ENCODE measurements around the gene ICA1. TPM values are rescaled to one million over a fixed set of nuclear protein-coding genes. Genes with fewer than 3 reads are reported as not detected.
"Not testable (repeated sequence)": the region's sequence is repeated elsewhere in the genome, so short reads cannot be mapped to it uniquely, and the experiment has no call there.

Gene ICA1
- total and polyA plus RNA-seq, 5 donors: 36.8 to 98.2 (median 70.3) TPM

DNA sequence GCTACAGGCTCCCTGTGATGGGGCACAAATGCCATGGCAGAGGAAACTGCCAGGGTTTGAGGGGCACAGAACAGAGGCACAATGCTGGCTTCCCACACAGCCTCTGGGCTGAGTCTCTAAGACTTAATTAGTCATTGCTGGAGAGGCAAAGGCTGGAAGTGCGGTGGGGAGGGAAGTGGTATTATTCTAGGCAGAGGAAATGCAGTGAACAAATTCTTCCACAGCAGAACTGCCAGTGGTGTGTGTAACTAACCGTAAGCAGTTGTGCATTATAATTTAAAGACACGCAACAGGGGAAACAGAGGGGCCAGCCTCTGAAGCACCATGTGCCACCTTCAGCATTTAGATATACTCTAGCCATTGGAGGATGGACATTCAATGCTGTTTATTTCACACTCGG is 12.8 kb downstream of the ICA1 start:
- intact Hi-C loops (cut with DNase I): no loop called here
- 71% methylated on average over 4 of the region's 4 CpGs for WGBS
- H3K4me1 ChIP-seq (ENCODE audit: control insufficient read depth, insufficient read depth, low read length): peaks cover 4% of the 10 kb centered on the region
- H3K4me3 ChIP-seq (ENCODE audit: low read length): no peak overlapping the region
- ATAC-seq (peak; percentile 22 to 37), DNase-seq (no peak)
- no peak overlapping the region for H3K27ac ChIP-seq (ENCODE audit: low read length)
- no peaks in the 10 kb centered on the region for H3K27me3 ChIP-seq (ENCODE audit: control insufficient read depth, insufficient read depth)
- no peaks in the 10 kb centered on the region for H3K9me3 ChIP-seq (ENCODE audit: control insufficient read depth, low read length)

DNA sequence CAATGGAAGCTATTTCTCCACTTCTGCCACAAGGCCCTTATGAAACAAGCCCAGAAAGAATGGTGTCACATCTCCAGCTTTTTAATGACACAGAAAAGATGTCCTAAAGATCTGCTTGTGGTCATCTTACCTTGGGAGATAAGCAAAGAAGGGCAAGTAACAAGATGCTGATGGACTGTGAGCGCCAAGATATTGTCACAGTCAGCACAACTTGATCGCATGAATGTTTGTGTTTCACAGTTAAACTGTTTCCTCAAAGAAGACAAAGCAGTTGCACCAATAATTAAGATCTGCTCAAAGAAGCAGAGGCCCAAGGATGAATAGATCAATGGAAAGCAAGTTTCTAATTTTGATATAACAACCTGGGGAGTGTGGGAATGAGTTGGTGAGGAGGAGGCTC is 15.9 kb downstream of the ICA1 start:
- no peaks in the 10 kb centered on the region for H3K27me3 ChIP-seq (ENCODE audit: control insufficient read depth, insufficient read depth)
- ATAC-seq: no peak

DNA sequence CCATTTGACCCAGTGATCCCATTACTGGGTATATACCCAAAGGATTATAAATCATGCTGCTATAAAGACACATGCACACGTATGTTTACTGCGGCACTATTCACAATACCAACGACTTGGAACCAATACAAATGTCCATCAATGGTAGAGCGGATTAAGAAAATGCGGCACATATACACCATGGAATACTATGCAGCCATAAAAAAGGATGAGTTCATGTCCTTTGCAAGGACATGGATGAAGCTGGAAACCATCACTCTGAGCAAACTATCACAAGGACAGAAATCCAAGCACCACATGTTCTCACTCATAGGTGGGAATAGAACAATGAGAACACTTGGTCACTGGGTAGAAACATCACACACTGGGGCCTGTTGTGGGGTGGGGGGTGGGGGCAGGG is 16.9 kb downstream of the ICA1 start:
- H3K27me3 ChIP-seq (ENCODE audit: control insufficient read depth, insufficient read depth); H3K4me3 ChIP-seq (ENCODE audit: low read length); ATAC-seq; H3K27ac ChIP-seq (ENCODE audit: low read length); DNase-seq; H3K4me1 ChIP-seq (ENCODE audit: control insufficient read depth, insufficient read depth, low read length); H3K9me3 ChIP-seq (ENCODE audit: control insufficient read depth, low read length); intact Hi-C loops (cut with DNase I): not testable (repeated sequence)
- 97% methylated on average over 5 of the region's 5 CpGs for WGBS

More for the DNA sequence above, 15.9 kb downstream of the ICA1 start:
- Histone ChIP-seq H3K9me3 (ENCODE audit: control insufficient read depth, low read length) (no peaks in the 10 kb centered on the region), H3K4me1 (ENCODE audit: control insufficient read depth, insufficient read depth, low read length) (peaks cover 3% of the 10 kb centered on the region), H3K4me3 (ENCODE audit: low read length) (no peak overlapping the region), H3K27ac (ENCODE audit: low read length) (no peak overlapping the region)
- DNase-seq: no peak
- 85% methylated on average over 2 of the region's 2 CpGs for WGBS
- intact Hi-C loops (cut with DNase I): no loop called here

DNA sequence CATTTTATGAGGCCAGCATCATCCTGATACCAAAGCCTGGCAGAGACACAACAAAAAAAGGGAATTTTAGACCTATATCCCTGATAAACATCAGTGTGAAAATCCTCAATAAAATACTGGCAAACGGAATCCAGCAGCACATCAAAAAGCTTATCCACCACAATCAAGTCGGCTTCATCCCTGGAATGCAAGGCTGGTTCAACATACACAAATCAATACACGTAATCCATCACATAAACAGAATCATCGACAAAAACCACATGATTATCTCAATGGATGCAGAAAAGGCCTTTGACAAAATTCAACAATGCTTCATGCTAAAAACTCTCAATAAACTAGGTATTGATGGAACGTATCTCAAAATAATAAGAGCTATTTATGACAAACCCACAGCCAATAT is 18.9 kb downstream of the ICA1 start:
- H3K4me3 ChIP-seq (ENCODE audit: low read length); H3K27me3 ChIP-seq (ENCODE audit: control insufficient read depth, insufficient read depth); H3K4me1 ChIP-seq (ENCODE audit: control insufficient read depth, insufficient read depth, low read length); intact Hi-C loops (cut with DNase I); ATAC-seq; H3K27ac ChIP-seq (ENCODE audit: low read length); H3K9me3 ChIP-seq (ENCODE audit: control insufficient read depth, low read length); DNase-seq: not testable (repeated sequence)
- 87% methylated on average over 5 of the region's 5 CpGs for WGBS

DNA sequence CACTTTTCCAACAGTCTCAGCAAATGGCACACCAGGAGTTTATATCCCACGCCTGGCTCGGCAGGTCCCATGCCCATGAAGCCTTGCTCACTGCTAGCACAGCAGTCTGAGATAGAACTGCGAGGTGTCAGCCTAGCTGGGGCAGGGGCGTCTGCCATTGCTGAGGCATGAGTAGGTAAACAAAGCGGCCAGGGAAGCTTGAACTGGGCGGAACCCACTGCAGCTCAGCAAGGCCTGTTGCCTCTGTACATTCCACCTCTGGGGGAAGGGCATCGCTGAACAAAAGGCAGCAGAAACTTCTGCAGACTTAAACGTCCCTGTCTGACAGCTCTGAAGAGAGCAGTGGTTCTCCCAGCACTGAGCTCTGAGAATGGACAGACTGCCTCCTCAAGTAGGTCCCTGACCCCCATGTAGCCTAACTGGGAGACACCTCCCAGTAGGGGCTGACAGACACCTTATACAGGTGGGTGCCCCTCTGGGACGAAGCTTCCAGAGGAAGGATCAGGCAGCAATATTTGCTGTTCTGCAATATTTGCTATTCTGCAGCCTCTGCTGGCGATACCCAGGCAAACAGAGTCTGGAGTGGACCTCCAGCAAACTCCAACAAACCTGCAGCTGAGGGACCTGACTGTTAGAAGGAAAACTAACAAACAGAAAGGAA is 22.1 kb downstream of the ICA1 start:
- H3K9me3 ChIP-seq (ENCODE audit: control insufficient read depth, low read length); H3K4me1 ChIP-seq (ENCODE audit: control insufficient read depth, insufficient read depth, low read length); H3K27ac ChIP-seq (ENCODE audit: low read length); intact Hi-C loops (cut with DNase I); H3K27me3 ChIP-seq (ENCODE audit: control insufficient read depth, insufficient read depth); H3K4me3 ChIP-seq (ENCODE audit: low read length); ATAC-seq: not testable (repeated sequence)
- peak in 1 of 3 donors; percentile 15 for DNase-seq
- 76% methylated on average over 10 of the region's 10 CpGs for WGBS

DNA sequence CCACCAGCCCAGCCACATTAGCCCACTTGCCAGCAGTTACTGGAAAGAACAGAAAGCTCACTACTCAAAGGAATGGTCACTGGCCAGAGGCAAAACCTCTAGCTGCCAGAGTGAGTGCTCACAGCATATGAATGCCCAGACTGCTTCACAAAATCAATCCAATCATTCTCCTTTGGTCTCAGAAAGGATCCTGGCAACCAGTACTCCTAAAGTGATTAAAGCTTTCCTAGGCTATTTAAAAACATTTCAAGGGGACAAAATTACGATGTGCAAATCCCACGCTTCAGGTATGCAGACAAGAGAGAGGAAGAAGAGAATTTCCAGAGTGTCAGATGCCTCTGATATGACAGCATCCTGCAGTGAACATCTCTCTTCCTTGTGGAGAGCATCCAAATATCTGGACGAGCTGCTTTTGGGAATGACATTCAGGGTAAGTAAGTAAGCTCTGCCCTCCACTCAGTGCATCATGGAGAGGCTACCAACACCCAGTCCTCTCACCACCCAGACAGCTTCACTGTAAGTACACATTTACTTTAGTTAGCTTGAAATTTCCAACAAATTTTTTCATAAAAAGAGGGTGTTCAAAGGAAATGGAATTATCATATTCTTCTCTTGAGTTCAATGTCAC is 25.1 kb downstream of the ICA1 start:
- no peak for DNase-seq
- no peaks in the 10 kb centered on the region for H3K27me3 ChIP-seq (ENCODE audit: control insufficient read depth, insufficient read depth)
- H3K27ac ChIP-seq (ENCODE audit: low read length): peak overlapping the region; percentile 66
- no peak overlapping the region for H3K4me3 ChIP-seq (ENCODE audit: low read length)
- H3K9me3 ChIP-seq (ENCODE audit: control insufficient read depth, low read length): no peaks in the 10 kb centered on the region
- WGBS: 36% methylated on average over 3 of the region's 3 CpGs
- H3K4me1 ChIP-seq (ENCODE audit: control insufficient read depth, insufficient read depth, low read length): peaks cover 2% of the 10 kb centered on the region
- peak; percentile 37 to 58 for ATAC-seq
- intact Hi-C loops (cut with DNase I): no loop called here

DNA sequence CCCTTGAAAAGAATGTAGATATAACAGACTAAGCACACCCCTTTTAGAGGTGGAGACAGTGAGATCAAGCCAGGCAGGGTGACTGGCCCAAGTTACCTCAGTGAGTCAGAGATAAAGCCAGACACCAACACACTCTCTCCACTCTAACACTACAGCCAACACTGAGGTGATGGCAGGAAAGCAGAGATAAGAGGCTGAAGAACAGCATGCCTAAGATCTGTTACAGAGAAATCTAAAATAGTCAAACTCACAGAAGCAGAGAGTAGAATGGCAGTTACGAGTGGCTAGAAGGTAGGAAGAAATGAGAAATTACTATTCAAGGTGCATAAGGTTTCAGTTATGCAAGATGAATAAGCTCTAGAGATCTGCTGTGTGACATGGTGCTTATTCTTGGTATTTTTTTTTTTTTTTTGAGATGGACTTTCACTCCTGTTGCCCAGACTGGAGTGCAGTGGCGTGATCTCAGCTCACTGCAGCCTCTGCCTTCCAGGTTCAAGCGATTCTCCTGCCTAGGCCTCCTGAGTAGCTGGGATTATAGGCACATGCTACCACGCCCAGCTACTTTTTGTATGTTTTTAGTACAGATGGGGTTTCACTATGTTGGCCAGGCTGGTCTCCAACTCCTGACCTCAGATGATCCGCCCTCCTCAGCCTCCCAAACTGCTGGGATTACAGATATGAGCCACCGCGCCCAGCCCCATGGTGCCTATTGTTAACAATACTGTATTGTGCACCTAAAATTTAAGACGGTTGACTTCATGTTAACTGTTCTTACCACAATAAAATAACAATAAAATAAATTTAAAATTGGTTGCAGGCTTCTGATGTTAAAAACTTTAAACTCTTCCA is 28.7 kb downstream of the ICA1 start:
- DNase-seq (peak in 1 of 3 donors; percentile 41), ATAC-seq (peak; percentile 92 to 95)
- intact Hi-C loops (cut with DNase I): no loop called here
- H3K27me3 ChIP-seq (ENCODE audit: control insufficient read depth, insufficient read depth): no peaks in the 10 kb centered on the region
- H3K4me1 ChIP-seq (ENCODE audit: control insufficient read depth, insufficient read depth, low read length): peaks cover 2% of the 10 kb centered on the region
- WGBS: 54% methylated on average over 8 of the region's 8 CpGs
- H3K4me3 ChIP-seq (ENCODE audit: low read length): no peak overlapping the region
- peak overlapping the region; percentile 58 for H3K27ac ChIP-seq (ENCODE audit: low read length)
- no peaks in the 10 kb centered on the region for H3K9me3 ChIP-seq (ENCODE audit: control insufficient read depth, low read length)

DNA sequence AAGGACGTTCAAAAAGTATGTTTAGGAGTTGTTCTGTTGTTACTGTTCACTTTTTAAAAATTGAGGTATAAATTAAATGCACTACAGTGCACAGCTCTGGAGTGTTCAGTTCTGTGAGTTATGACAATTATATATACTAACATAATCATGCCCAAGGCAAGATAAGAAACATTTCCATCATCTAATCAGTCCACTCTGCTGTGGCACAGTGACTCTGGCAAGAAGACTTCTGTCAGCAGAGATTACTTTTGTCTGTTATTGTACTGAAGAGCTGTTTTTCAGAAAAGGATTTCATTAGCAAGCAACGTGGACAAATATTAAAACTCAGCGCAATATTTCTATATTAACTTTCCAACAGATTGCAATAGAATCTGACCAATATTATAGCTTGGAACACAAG is 32.0 kb downstream of the ICA1 start:
- no peaks in the 10 kb centered on the region for H3K27me3 ChIP-seq (ENCODE audit: control insufficient read depth, insufficient read depth)

DNA sequence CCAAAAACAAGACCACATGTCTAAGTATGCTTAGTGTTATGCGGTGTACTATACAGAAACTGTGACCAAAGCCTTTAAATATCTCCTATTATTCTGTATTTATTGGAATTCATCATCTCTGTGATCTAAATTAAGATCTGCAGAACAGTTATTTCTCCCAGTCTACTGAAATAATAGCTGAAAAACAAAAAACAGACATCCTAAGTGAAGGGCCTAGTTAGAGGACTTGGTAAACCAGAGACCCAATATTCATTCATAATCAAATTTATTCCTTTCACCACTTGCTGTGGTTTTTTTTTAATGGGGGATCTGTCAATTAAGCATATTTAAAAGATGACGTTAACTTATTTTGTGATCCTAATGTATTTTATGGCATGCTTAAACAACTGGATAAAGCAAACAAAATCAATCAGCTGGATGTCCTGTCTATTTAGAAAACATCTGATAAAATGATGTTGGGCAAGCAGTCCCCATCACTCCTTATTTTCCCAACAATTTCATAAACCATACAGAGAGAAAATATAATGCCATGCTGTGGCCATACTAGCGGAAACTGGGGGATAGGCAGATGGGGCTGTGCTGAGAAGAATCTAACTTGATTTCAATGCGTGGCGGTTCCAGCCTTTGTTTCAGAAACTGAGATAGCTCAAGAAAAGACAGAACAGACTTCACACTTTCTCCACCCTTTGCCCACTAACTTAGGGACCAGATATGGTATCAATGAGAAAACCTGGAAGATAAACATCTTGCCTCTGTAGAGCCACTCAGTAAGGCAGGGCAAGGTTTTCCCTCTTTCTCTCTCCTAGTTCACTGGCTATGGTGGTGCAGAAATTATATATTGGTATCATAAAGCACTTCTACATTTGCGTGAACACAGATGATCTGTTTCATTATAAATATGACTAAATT is 32.9 kb downstream of the ICA1 start:
- Histone ChIP-seq H3K9me3 (ENCODE audit: control insufficient read depth, low read length) (no peaks in the 10 kb centered on the region), H3K4me3 (ENCODE audit: low read length) (no peak overlapping the region), H3K27me3 (ENCODE audit: control insufficient read depth, insufficient read depth) (no peaks in the 10 kb centered on the region), H3K4me1 (ENCODE audit: control insufficient read depth, insufficient read depth, low read length) (peaks cover 2% of the 10 kb centered on the region), H3K27ac (ENCODE audit: low read length) (no peak overlapping the region)
- 90% methylated on average over 6 of the region's 6 CpGs for WGBS
- intact Hi-C loops (cut with DNase I): loop anchor here in 1 of 4 donors (10.0 kb wide), 1 partner anchor 66 kb away; no protein-coding TSS in a partner anchor
- no peak for ATAC-seq
- no peak for DNase-seq

More for the DNA sequence above, 32.0 kb downstream of the ICA1 start:
- Histone ChIP-seq H3K4me3 (ENCODE audit: low read length) (no peak overlapping the region), H3K9me3 (ENCODE audit: control insufficient read depth, low read length) (no peaks in the 10 kb centered on the region), H3K4me1 (ENCODE audit: control insufficient read depth, insufficient read depth, low read length) (peaks cover 2% of the 10 kb centered on the region), H3K27ac (ENCODE audit: low read length) (no peak overlapping the region)
- DNase-seq: no peak
- no peak for ATAC-seq
- 51% methylated on average over 3 of the region's 3 CpGs for WGBS
- intact Hi-C loops (cut with DNase I): loop anchor here in 1 of 4 donors (10.0 kb wide), 1 partner anchor 65 kb away; no protein-coding TSS in a partner anchor

DNA sequence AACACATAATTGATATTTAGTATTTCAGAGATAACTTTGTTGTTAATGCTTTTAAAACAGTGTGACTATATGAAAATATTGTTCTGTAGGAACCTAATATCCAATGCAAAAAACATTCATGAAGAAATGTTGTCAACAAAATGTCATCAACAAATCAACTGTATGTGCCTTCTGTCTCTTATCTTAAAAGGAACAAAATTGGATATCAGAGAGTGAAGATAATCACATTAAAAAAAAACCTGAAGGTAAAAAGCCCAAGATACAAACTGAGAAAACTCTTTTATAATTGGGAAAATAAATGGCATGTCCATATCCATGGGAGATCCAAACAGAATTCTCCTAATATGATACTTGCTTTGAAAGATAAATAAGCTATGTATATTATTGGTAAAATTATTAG is 33.9 kb downstream of the ICA1 start:
- DNase-seq: no peak
- ATAC-seq: no peak
- Histone ChIP-seq H3K4me1 (ENCODE audit: control insufficient read depth, insufficient read depth, low read length) (peaks cover 2% of the 10 kb centered on the region), H3K27ac (ENCODE audit: low read length) (no peak overlapping the region), H3K9me3 (ENCODE audit: control insufficient read depth, low read length) (no peaks in the 10 kb centered on the region), H3K4me3 (ENCODE audit: low read length) (no peak overlapping the region), H3K27me3 (ENCODE audit: control insufficient read depth, insufficient read depth) (no peaks in the 10 kb centered on the region)
- intact Hi-C loops (cut with DNase I): loop anchor here in 1 of 4 donors (10.0 kb wide), 1 partner anchor 67 kb away; no protein-coding TSS in a partner anchor

Measured in right cardiac atrium (tissue), 5 donors.